LoVo (cell line): ENCODE data around the gene NACC2.
"Not testable (repeated sequence)": the region's sequence is repeated elsewhere in the genome, so short reads cannot be mapped to it uniquely, and the experiment has no call there.

Experiments used
- DNase-seq: peaks from one replicate; pipeline ENCODE4 v3.0.0-alpha.2; 2016; ENCODE audit warnings: low spot score

The NACC2 gene

GRCh38 chr9:135975834-135976233 lies 119.3 kb downstream of the NACC2 start:
- no peak for DNase-seq

GRCh38 chr9:135974220-135974573 lies 120.9 kb downstream of the NACC2 start:
- DNase-seq, result no peak

- no peak for DNase-seq
Observed at GRCh38 chr9:135973277-135974219, 121.5 kb downstream of the NACC2 start.

- peak; percentile 83 for DNase-seq
Observed at GRCh38 chr9:135971892-135972291, 123.2 kb downstream of the NACC2 start.

GRCh38 chr9:135971111-135971766 lies 123.8 kb downstream of the NACC2 start:
- no peak for DNase-seq

GRCh38 chr9:135970128-135970815 lies 124.8 kb downstream of the NACC2 start:
- DNase-seq, result no peak

- DNase-seq, result no peak
Observed at GRCh38 chr9:135969064-135969683, 125.9 kb downstream of the NACC2 start.

GRCh38 chr9:135968601-135969000 lies 126.5 kb downstream of the NACC2 start:
- DNase-seq, result no peak

- no peak for DNase-seq
Observed at GRCh38 chr9:135968083-135968476, 127.0 kb downstream of the NACC2 start.

- not testable (repeated sequence) for DNase-seq
Observed at GRCh38 chr9:135966916-135967260, 128.2 kb downstream of the NACC2 start.

- no peak for DNase-seq
Observed at GRCh38 chr9:135965124-135965756, 129.8 kb downstream of the NACC2 start.

GRCh38 chr9:135963938-135964337 lies 131.2 kb downstream of the NACC2 start:
- DNase-seq, result no peak

GRCh38 chr9:135963338-135963737 lies 131.8 kb downstream of the NACC2 start:
- DNase-seq, result no peak

- DNase-seq, result no peak
Observed at GRCh38 chr9:135962696-135963307, 132.3 kb downstream of the NACC2 start.

- DNase-seq, result no peak
Observed at GRCh38 chr9:135961811-135962695, 133.0 kb downstream of the NACC2 start.

GRCh38 chr9:135961277-135961715 lies 133.8 kb downstream of the NACC2 start, which contains the start of gene UBAC1:
UBAC1 (minus strand) TSS chr9:135961373; CDS start chr9:135961162, 211 bp downstream.
- DNase-seq, result peak; percentile 96

GRCh38 chr9:135960411-135961276 lies 134.4 kb downstream of the NACC2 start:
- DNase-seq, result no peak

- no peak for DNase-seq
Observed at GRCh38 chr9:135959814-135960213, 135.3 kb downstream of the NACC2 start.

- DNase-seq, result no peak
Observed at GRCh38 chr9:135958485-135958884, 136.6 kb downstream of the NACC2 start.
